Astrocyte of the spinal cord (primary cell): ENCODE results near the gene ALG1.

Experiments used
- DNase-seq: peaks from one replicate; pipeline ENCODE4 v3.0.0; 2011; ENCODE audit warnings: low read depth, low spot score
- H3K4me3 ChIP-seq: 2 replicates; pipeline ENCODE4 v1.5.1; 2011; ENCODE audit warnings: low read depth, mild to moderate bottlenecking, low read length, moderate library complexity
- in situ Hi-C: cut with HindIII; loops from 2 replicates; pipeline ENCODE4 v1.10.0; 2017; ENCODE audit warnings: low sequenced_read_pairs
- TF ChIP-seq, protein P1 (sequence below): IDR thresholded peaks from 2 replicates; pipeline ENCODE4 v1.5.1; 2012; ENCODE audit warnings: low read depth, mild to moderate bottlenecking, low read length, inconsistent platforms

Gene ALG1

GRCh38 chr16:5059386-5060072 lies 12.1 kb upstream of the ALG1 start:
- DNase-seq: no peak
- in situ Hi-C loops: no loop called here
- H3K4me3 ChIP-seq: no peak overlapping the region
- TF ChIP-seq, protein P1, sequence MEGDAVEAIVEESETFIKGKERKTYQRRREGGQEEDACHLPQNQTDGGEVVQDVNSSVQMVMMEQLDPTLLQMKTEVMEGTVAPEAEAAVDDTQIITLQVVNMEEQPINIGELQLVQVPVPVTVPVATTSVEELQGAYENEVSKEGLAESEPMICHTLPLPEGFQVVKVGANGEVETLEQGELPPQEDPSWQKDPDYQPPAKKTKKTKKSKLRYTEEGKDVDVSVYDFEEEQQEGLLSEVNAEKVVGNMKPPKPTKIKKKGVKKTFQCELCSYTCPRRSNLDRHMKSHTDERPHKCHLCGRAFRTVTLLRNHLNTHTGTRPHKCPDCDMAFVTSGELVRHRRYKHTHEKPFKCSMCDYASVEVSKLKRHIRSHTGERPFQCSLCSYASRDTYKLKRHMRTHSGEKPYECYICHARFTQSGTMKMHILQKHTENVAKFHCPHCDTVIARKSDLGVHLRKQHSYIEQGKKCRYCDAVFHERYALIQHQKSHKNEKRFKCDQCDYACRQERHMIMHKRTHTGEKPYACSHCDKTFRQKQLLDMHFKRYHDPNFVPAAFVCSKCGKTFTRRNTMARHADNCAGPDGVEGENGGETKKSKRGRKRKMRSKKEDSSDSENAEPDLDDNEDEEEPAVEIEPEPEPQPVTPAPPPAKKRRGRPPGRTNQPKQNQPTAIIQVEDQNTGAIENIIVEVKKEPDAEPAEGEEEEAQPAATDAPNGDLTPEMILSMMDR: no peak

- TF ChIP-seq, protein P1: no peak
- in situ Hi-C loops: no loop called here
These were observed 11.5 kb upstream of the ALG1 start for GRCh38 chr16:5060073-5060641.

GRCh38 chr16:5062051-5062450 lies 9.6 kb upstream of the ALG1 start:
- in situ Hi-C loops: no loop called here
- no peak for DNase-seq
- H3K4me3 ChIP-seq: no peak overlapping the region
- TF ChIP-seq, protein P1: no peak

More at GRCh38 chr16:5060073-5060641, 11.5 kb upstream of the ALG1 start:
- DNase-seq: no peak
- H3K4me3 ChIP-seq: no peak overlapping the region

DNA sequence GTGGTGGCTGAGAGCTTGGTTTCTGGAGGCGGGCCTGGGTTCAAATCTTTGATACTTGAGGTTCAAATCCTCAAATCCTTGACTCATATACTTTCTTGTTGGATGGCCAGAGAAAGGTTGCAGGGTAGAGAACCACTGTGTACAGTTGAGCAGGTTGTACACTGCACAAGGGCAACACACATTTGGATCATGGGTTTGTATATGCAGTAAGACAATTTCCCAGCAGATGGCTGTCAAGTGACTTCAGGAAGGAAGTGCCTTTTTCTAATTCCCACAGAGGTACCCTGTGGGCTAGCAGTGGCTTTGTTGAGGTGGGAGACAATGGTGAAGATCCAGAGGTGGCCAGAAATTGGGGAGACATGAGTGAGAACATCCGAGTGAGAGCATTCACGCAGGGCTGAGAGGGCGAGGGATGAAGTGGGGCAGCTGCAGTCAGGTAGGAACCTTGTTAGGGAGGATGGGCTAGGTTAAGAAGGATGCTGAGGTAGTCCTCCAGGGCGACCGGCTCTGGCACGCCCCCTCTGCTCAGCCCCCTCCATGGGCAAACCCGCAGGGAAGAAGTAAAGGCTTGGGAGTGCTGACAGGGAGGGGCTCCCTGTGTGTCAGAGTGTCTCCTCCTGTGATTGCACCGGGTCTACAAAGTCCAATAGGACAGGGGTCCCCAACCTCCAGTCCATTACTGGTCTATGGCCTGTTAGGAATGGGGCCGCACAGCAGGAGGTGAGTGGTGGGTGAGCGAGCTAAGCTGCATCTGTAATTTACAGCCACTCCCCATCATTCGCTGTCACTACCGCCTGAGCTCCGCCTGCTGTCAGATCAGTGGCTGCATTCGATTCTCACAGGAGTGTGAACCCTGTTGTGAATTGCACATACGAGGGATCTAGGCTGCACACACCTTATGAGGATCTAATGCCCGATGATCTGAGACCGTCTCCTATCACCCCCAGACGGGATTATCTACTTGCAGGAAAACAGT lies 8.6 kb upstream of the ALG1 start:
- no peak overlapping the region for H3K4me3 ChIP-seq
- in situ Hi-C loops: no loop called here
- no peak for DNase-seq
- TF ChIP-seq, protein P1: no peak

GRCh38 chr16:5064915-5065314 lies 6.7 kb upstream of the ALG1 start:
- no peak overlapping the region for H3K4me3 ChIP-seq
- in situ Hi-C loops: no loop called here
- TF ChIP-seq, protein P1: no peak
- no peak for DNase-seq

DNA sequence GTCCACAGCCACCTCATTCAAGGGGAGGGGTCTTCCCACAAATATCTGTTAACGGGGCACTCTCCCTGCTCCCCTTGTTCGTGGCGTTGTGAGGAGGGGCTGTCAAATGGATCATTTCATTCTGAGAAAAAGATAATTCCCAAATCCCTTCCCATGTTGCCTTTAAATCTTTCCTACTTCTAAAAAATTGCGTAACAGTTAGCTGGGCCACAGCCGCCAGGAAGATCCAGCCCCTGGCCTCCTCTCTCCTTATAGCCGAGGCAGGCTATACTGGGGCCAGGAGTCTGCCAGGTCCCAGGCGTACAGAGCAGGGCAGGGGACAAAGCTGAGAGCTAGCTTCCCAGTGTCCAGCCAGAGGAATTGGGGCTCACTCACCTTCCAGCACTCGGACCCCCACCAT lies 6.3 kb upstream of the ALG1 start:
- TF ChIP-seq, protein P1: no peak
- no peak overlapping the region for H3K4me3 ChIP-seq
- DNase-seq: no peak
- in situ Hi-C loops: no loop called here
